Dermis microvascular lymphatic vessel endothelial cell (primary cell): ENCODE results near the gene LRRC1. TPM values are rescaled to one million over a fixed set of nuclear protein-coding genes. Genes with fewer than 3 reads are reported as not detected.
"Not testable (repeated sequence)": the region's sequence is repeated elsewhere in the genome, so short reads cannot be mapped to it uniquely, and the experiment has no call there.

Experiments
- DNase-seq, 2 donors: peaks; one replicate each; pipeline versions ENCODE4 v3.0.0 to v3.0.0-alpha.2; 2010; ENCODE audit warnings: low read depth in 2 of 2
- total RNA-seq: library from RNA; depleted of rRNA; stranded (reverse); fragments of >200 nt; gene quantifications from 2 replicates; pipeline ENCODE4 v1.2.1, GENCODE V29; 2014

Gene LRRC1
- total RNA-seq, 1 donor from 2014 or later: 40.2 TPM

DNA sequence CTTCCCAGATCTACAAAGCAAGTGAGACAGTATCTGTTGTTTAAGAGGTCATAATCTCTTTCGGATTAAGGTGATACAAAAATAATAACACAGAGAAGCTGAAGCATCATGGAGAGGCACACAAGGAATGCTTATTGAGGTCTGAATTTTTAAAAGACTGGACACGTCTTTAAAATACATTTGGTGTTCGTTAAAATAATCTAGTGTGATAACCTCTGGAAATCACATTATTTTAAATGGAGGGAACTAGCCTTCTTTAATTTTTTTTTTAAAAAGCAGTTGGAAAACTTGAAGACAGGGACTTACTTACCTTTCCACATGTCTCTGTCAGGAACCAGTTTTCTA lies 1.9 kb upstream of the LRRC1 start:
- DNase-seq: no peak

- DNase-seq: peak; percentile 33 to 66
These were observed 1.3 kb upstream of the LRRC1 start for GRCh38 chr6:53793318-53794136.

GRCh38 chr6:53794137-53794719 lies 577 bp upstream of the LRRC1 start:
- DNase-seq: peak; percentile 65 to 86

DNA sequence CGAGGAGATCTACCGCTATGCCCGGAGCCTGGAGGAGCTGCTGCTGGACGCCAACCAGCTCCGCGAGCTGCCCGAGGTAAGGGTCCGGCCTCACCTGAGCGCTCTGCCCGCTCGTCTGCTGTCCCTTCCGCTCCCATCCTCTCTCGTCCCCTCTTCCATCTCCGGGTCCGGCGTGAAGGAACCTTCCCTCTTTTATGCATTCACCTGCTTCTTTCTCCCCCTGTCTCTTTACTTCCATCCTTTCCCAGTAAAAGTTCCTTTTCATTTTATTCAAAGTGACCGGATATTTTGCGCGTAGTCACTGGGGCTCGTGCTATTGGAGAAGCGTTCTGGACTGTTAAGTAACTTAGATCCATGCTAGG lies 516 bp downstream of the LRRC1 start:
- no peak for DNase-seq

GRCh38 chr6:53795702-53796450 lies 1.1 kb downstream of the LRRC1 start:
- DNase-seq: peak in 1 of 2 donors; percentile 53

DNA sequence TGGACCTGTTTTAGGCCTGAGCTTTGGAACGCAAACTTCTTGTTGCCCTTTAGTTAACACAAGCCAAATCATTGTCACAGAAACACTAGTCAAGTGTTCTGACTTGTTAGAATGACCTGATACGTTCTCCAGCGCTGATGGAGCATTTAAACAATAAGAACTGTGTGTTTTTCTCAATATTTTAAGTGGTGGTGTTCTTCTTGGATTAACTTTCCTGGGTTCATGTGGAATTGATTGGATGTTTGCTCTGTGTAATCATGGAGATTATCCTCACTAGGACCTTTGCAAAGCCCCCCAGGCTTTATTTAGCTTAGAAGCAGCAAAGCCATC lies 1.6 kb downstream of the LRRC1 start:
- DNase-seq: no peak

DNA sequence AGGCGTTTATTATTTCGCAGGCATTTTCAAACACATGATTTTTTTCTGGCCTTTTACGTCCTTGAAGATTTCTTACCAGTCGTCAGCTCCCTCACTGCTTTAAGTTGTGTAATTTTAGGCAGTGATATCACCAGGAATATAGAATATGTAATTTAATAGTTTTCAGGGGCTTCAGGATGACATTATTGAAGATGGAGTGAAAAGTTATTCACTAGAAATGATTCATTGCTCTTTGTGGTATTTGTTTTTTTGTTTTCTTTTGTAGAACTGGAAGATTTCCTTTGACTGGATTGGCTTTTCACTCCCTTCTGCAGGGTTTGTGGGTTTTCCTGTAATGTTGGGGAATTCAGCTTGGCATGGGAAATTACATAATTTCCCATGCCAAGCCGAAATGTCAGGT lies 2.0 kb downstream of the LRRC1 start:
- DNase-seq: peak in 1 of 2 donors; percentile 43

GRCh38 chr6:53797304-53797703 lies 2.5 kb downstream of the LRRC1 start:
- DNase-seq: no peak

GRCh38 chr6:53799340-53799739 lies 4.5 kb downstream of the LRRC1 start:
- no peak for DNase-seq

- DNase-seq: no peak
These were observed 6.2 kb downstream of the LRRC1 start for GRCh38 chr6:53801022-53801421.

DNA sequence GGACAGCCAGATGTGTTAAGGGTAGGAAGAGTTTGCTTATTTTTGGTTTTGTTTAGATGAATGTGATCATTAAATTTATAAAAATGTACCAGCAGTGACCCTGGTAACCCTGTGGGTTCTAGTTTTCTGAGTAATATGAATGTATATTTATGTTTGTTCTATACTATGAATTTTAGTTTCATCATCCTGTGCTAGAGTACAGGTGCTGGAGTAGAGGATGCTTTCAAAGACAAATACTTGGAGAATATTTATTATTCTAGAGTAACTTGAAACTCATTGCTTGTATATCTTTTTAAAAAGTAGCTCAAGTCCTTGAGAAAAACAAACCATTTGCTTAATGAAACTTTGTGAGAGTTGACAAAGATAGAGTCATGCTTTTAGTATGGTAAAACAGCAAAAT lies 7.8 kb downstream of the LRRC1 start:
- DNase-seq: no peak

DNA sequence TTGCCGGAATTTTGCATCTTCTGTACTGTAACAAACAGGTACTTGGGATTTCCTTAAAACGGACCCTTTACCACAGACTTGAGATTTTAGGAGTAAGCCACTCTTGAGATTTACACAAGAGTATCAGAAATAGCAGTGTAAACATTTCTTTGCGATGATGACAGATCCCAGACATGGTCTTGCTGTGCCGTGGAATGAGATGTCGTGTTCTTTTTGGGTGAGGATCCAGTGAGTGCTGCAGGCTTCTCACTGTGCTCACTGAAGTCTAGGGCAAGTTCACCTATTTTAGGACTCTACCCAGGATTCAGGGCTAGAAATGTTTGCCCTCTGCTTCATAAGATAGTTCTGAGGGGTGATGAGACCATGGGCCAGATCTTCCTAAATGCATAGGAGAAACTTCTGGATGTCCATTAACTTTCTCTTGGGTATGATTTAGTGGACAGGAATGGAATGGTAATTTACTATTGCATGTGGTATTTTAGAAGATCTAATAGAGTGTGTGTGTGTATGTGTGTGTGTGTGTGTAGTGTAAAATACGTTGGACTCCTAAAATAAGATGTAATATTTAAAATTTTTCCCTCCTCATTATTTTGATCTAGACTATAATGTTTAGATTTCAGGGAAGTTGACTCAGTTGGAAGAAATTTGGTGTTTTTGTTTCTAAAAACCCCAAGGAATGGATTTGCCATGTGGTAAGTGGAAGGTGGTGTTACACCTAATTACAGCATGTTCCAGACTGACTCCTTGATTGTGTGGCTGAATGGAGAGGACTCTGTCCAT lies 8.5 kb downstream of the LRRC1 start:
- no peak for DNase-seq

DNA sequence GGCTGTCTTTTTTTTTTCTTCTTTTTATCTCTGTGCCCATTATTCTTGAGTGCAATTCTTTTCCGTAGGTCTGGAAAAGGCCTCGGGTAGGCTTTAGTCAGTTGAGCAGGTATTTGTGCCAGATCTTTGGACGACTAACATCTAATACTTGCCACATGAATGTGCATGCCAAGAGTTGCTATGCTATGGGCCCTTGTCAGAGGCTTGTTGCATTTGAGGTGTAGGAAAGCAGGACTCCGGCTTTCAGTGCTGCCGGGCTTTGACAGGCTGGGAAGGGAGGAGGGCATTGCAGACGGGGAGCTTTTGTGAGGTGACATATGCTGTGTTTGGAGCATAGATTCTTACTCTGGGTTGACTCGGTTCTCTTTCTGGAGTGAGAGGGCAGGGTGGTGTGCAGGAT lies 10.2 kb downstream of the LRRC1 start:
- DNase-seq: no peak

GRCh38 chr6:53805725-53806124 lies 10.9 kb downstream of the LRRC1 start:
- peak in 1 of 2 donors; percentile 16 for DNase-seq

DNA sequence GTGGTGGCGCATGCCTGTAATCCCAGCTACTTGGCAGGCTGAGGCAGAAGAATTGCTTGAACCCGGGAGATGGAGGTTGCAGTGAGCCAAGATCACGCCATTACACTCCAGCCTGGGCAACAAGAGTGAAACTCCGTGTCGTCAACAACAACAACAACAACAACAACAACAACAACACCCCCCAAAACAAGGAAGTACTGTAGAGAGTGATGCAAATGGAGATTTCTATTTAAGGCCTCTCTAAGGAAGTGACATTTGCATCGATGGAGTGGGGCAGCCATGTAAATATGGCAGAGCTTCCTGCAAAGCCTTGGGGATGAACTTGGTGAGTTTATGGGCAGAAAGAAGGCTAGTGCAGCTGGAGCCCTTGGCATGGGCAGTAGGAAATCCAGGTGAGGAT lies 12.8 kb downstream of the LRRC1 start:
- not testable (repeated sequence) for DNase-seq

DNA sequence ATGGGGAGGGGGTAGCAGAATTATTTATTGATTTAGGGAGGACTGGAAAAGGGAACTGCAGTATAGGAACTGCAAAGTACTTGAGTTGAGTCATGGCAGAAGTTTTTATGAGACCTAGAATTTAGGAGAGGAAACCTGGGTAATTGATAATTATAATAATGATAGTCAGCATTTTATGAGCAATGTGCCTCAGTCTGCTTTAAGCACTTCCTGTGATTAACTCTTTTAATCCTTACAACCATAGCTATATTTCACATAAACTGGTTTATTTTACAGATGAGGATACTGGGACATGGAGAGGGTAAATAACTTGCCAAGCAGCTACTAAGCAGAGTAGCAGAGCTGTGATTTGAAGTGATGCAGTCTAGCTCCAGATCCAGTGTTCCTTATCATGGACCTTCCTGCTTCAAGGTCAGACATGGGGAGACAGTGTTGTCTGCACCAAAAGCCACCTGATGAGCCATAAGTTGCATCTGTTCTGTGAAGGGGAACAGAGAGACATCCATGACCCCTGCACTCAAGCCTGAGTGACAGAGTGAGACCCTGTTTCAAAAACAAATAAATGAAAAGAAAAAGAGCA lies 13.6 kb downstream of the LRRC1 start:
- DNase-seq: no peak

GRCh38 chr6:53809691-53810090 lies 14.9 kb downstream of the LRRC1 start:
- no peak for DNase-seq

DNA sequence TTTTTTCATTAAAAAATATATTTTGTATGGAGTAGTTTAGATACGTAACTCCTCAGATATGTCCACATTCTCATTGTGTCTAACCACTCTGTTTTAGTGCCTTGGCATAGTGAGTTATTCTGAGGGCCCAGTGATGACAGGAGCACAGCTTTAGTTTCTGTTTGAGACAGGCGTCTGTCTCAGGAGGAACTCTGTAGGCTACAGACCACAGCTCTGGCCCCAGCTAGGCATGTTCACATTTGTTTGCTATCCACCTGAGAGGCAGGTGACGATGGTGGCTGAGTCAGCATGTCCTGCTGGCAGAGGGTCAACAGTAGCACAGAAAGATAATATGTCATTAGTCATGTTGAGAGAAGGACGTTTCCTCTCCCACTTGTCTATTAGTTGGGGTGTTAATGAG lies 16.3 kb downstream of the LRRC1 start:
- peak in 1 of 2 donors; percentile 75 for DNase-seq

- DNase-seq: no peak
These were observed 16.9 kb downstream of the LRRC1 start for GRCh38 chr6:53811746-53812145.

- peak in 1 of 2 donors; percentile 75 for DNase-seq
These were observed 18.3 kb downstream of the LRRC1 start for GRCh38 chr6:53813096-53813495.

- DNase-seq: no peak
These were observed 19.0 kb downstream of the LRRC1 start for GRCh38 chr6:53813801-53814200.

- DNase-seq: no peak
These were observed 19.5 kb downstream of the LRRC1 start for GRCh38 chr6:53814353-53814752.
